ENCODE measurements around the gene DLEC1. TPM values are rescaled to one million over a fixed set of nuclear protein-coding genes. Genes with fewer than 3 reads are reported as not detected.

The DLEC1 gene
- total and polyA plus RNA-seq, 9 of the 15 experiments (the other 6 are each of a cell fraction or from before 2014, with no cell fraction given): 0.07 to 0.08 TPM; not detected in 7

GRCh38 chr3:38137615-38138348 is 98.8 kb downstream of the DLEC1 start (continued):
- no peak for TF ChIP-seq BCLAF1 (IDR thresholded peaks at IDR 0.05; ENCODE audit: borderline replicate concordance in 1 of 2, control insufficient read depth in 1 of 2, low read depth in 2 of 2, low read length in 1 of 2)
- no peak; the same call in 1 of the 2 replicates for TF ChIP-seq FOXK1 (CRISPR knock-in tag; IDR thresholded peaks at IDR 0.05; ENCODE audit: borderline replicate concordance)
- no peak for TF ChIP-seq XRCC5 (IDR thresholded peaks at IDR 0.05; ENCODE audit: low read depth, low read length)
- no peak for TF ChIP-seq HMGN3 (IDR thresholded peaks at IDR 0.05; ENCODE audit: borderline replicate concordance, extremely low read depth, insufficient read length, low read depth, low read length)
- no peak for TF ChIP-seq OTX1 (CRISPR knock-in tag; IDR thresholded peaks at IDR 0.05)
- no peak for TF ChIP-seq FOSL1 (tag; conservative IDR thresholded peaks at IDR 0.05)
- no peak for TF ChIP-seq TAF15 (IDR thresholded peaks at IDR 0.05; ENCODE audit: low read depth, low read length)
- TF ChIP-seq HNRNPUL1 (IDR thresholded peaks at IDR 0.05; ENCODE audit: low read length): no peak
- no peak for TF ChIP-seq STAT5B (CRISPR knock-in tag; IDR thresholded peaks at IDR 0.05)
- no peak for TF ChIP-seq ZNF165 (CRISPR knock-in tag; IDR thresholded peaks at IDR 0.05; ENCODE audit: borderline replicate concordance)
- no peak for TF ChIP-seq NBN (IDR thresholded peaks at IDR 0.05; ENCODE audit: low read depth)
- no peak for TF ChIP-seq NR3C1 (CRISPR knock-in tag; IDR thresholded peaks at IDR 0.05)
- TF ChIP-seq TGIF2 (CRISPR knock-in tag; IDR thresholded peaks at IDR 0.05): no peak
- TF ChIP-seq ZKSCAN3 (CRISPR knock-in tag; IDR thresholded peaks at IDR 0.05): no peak
- TF ChIP-seq HMGXB4 (CRISPR knock-in tag; IDR thresholded peaks at IDR 0.05): peak; percentile 22; the same call in 1 of the 2 replicates
- TF ChIP-seq ZBTB43 (CRISPR knock-in tag; IDR thresholded peaks at IDR 0.05): no peak
- peak; percentile 3 for TF ChIP-seq ASH1L (IDR thresholded peaks at IDR 0.05; ENCODE audit: borderline replicate concordance, low read depth, partially characterized antibody)
- TF ChIP-seq ZNF384 (IDR thresholded peaks at IDR 0.05; ENCODE audit: low read depth, low read length): no peak
- peak; percentile 70; the same call in 1 of the 2 replicates for TF ChIP-seq GATAD2B (IDR thresholded peaks at IDR 0.05; ENCODE audit: borderline replicate concordance)
- TF ChIP-seq ATF7 (IDR thresholded peaks at IDR 0.05): no peak
- TF ChIP-seq E2F1 (CRISPR knock-in tag; IDR thresholded peaks at IDR 0.05): 0 out of 2 replicates have a peak, but pooled peaks have one; percentile 44
